WERI-Rb-1 (cell line): ENCODE results near the gene GATAD2A.

ENCODE experiments used
- DNase-seq: peaks from one replicate; pipeline ENCODE4 v3.0.0-alpha.2; 2020
- H3K27ac ChIP-seq: fragments of 250-450 bp; sonication (Bioruptor Pico); 2 replicates; pipeline ENCODE4 v1.5.1; 2020; ENCODE audit warnings: mild to moderate bottlenecking, moderate library complexity
- H3K27me3 ChIP-seq: fragments of 250-450 bp; sonication (Bioruptor Pico); 2 replicates; pipeline ENCODE4 v1.5.1; 2021; ENCODE audit warnings: mild to moderate bottlenecking, low read depth, moderate library complexity; ENCODE audit not compliant: insufficient read depth, severe bottlenecking
- H3K36me3 ChIP-seq: fragments of 250-450 bp; sonication (Bioruptor Pico); 2 replicates; pipeline ENCODE4 v1.5.1; 2020; ENCODE audit warnings: mild to moderate bottlenecking, moderate library complexity
- H3K4me3 ChIP-seq: 2 replicates; pipeline ENCODE4 v1.5.1; 2011; ENCODE audit warnings: low read depth, mild to moderate bottlenecking, control low read depth, low read length
- H3K9me3 ChIP-seq: fragments of 250-450 bp; sonication (Bioruptor Pico); 2 replicates; pipeline ENCODE4 v1.5.1; 2021; ENCODE audit warnings: mild to moderate bottlenecking, moderate library complexity; ENCODE audit not compliant: severe bottlenecking
- CTCF ChIP-seq: IDR thresholded peaks from 2 replicates; pipeline ENCODE4 v1.5.1; 2011; ENCODE audit warnings: low read depth, mild to moderate bottlenecking, control low read depth, inconsistent platforms, low read length

GATAD2A gene

DNA sequence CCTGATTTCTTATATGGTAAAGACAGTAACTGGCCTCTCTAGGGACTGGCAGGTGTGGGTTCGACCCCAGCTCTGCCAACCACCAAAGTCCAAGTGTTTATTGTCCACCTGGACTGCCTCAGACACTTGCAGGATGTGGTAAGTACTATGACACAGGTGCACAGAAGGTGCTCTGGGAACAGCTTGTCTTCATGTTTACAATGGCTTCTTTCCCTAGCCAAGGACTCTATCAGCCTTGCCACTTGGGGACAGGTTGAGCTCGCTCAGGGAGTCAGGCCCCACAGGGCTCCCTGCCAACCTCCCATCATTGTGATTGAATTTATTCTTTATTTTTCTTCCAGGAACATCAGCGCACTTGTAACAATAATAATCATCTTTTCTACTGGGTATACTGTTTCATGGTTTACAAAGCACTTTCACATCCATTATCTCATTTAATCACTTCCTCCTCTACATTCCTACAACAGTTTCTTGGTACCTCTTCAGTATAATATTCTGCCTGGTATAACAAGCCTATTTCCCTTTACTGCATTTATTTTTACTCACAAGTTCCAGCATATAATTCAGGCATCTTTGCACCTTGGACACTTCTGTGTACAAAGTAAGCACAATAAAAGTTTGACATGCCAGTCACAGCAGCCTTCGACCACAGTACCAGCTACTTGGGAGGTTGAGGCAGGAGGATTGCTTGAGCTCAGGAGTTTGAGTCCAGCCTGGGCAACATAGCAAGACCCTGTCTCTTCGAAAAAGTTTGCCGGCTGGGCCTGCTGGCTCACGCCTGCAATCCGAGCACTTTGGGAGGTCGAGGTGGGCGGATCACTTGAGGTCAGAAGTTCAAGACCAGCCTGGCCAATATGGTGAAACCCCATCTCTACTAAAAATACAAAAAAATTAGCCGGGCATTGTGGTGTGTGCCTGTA, 24.2 kb upstream of the GATAD2A start:
- Histone ChIP-seq H3K36me3 (no peaks in the 10 kb centered on the region), H3K9me3 (peaks cover 10% of the 10 kb centered on the region), H3K27me3 (no peaks in the 10 kb centered on the region), H3K4me3 (no peak overlapping the region), H3K27ac (no peak overlapping the region)
- no peak for TF ChIP-seq CTCF
- no peak for DNase-seq

DNA sequence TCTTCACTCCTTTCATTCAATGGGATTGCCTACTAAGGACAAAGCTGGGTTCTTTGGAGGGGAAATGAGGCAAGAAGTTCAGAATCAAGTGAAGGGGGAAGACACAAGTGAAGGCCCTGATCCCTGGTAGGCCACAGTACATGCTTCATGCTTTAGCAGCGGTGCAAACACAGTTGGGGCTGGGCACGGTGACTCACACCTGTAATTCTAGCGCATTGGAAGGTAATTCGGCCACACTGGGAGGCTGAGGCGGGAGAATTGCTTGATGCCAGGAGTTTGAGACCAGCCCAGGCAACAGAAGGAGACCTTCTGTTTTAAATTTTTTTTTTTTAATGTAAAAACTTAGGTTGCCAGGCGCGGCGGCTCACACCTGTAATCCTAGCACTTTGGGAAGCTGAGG, 23.4 kb upstream of the GATAD2A start:
- H3K4me3 ChIP-seq: no peak overlapping the region
- no peaks in the 10 kb centered on the region for H3K27me3 ChIP-seq
- no peak for TF ChIP-seq CTCF
- no peaks in the 10 kb centered on the region for H3K36me3 ChIP-seq
- no peak overlapping the region for H3K27ac ChIP-seq
- no peak for DNase-seq
- H3K9me3 ChIP-seq: peaks cover 10% of the 10 kb centered on the region

DNA sequence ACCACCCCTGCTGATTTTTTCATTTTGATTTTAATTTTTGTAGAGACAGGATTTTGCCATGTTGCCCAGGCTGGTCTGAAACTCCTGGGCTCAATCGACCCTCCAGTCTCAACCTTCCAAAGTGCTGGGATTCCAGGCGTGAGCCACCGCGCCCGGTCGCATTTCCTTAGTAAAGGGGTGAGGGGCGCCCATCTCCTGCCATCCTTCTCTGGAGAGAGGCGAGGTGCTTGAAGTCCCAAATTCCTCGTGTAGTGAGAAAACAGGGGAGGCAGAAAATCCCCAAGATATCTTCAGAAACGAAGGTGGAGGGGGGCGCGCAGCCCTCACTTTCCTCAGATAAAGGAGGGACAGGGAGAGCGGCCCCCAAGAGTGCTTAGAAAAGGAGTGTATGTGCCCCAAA, 21.0 kb upstream of the GATAD2A start:
- no peak overlapping the region; the same call in 1 of the 2 replicates for H3K27ac ChIP-seq
- no peak for TF ChIP-seq CTCF
- no peak overlapping the region for H3K4me3 ChIP-seq

DNA sequence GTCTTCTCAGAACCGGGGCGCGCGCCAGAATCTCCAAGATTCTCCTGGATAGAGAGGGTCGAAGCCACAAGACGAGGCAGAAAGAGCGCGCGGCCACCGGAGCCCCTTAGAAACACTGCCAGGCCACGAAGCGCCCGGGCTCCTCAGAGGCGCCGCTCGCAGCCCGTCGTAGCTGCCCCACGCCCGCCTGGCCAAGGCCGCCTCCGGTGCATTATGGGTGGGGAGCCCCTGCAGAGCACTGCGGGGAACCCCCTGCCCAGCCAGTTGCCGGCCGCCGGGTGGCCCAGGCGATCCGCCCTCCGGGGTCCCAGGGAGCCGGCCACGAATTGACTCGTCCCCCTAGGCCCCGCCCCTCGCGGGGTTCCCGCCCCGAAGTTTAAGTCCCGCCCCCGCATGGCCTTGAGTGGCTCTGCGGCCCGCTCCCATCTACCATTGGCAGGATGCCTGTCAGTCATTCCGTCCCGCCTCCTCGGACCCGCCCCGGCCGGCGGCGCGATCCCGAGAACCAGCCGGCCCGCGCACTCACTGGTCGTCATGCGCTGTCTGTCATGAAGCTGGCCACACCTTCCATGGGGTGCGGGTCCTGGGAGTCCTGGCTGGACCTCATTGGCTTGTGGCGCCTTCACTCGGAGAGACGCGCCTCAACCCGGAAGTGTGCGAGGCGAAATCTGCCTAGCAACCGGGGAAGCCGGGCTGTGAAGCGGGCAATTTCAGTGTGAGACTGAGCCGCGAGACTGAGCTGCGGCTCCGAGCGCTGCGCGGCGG, 20.2 kb upstream of the GATAD2A start:
- H3K27me3 ChIP-seq: no peaks in the 10 kb centered on the region
- peaks cover 10% of the 10 kb centered on the region for H3K9me3 ChIP-seq
- peak overlapping the region; percentile 52; the same call in 1 of the 2 replicates for H3K27ac ChIP-seq
- peak; percentile 99 for DNase-seq
- TF ChIP-seq CTCF: no peak
- peak overlapping the region; percentile 84 for H3K4me3 ChIP-seq
- H3K36me3 ChIP-seq: peaks cover 5% of the 10 kb centered on the region

More for the DNA sequence above, 21.0 kb upstream of the GATAD2A start:
- DNase-seq: no peak
- no peaks in the 10 kb centered on the region for H3K27me3 ChIP-seq
- H3K9me3 ChIP-seq: peaks cover 10% of the 10 kb centered on the region
- peaks cover 5% of the 10 kb centered on the region for H3K36me3 ChIP-seq

DNA sequence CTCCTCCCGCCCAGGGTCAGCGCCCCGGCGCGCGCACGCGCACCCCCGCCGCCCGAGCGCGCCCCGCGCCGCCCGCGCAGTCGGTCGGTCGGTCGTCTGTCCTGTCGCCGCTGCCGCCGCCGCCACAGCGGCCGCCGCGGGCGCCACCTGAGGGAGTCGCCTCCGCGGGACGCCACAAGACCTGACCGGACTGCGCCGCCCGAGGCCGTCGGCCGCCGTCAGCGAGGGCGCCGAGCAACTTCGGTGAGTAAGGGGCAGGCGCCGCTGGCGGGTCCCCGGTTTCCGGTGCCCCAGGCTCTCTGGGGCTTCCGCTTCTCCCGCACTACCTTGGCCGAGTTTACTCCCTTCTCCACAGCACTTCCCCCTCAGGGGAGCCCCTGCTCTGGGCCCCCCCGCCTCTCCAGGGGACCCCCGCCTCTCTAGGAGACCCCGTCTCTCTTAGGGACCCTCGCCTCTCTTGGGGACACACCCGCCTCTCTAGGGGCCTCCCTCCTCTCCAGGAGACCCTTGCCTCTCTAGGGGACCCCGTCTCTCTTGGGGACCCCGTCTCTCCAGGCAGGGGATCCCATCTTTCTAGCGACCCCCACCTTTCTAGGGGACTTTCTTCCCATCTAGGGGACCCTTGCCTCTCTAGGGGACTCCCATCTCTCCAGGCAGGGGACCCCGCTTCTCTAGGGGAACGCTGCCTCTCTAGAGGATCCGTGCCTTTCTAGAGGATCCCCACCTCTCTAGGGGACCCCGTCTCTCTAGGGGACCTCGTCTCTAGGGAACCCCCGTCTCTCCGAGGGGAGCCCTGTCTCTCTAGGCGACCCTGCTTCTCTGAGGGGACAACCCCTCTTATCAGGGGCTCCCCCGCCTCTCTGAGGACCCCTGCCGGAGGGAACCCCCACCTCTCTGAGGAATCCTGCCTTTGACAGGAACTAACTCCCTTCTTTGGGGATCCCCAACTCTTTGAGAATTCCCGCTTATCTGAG, 19.3 kb upstream of the GATAD2A start:
- no peak for DNase-seq
- Histone ChIP-seq H3K4me3 (peak overlapping the region; percentile 84), H3K27me3 (no peaks in the 10 kb centered on the region), H3K27ac (peak overlapping the region; percentile 81), H3K36me3 (peaks cover 5% of the 10 kb centered on the region), H3K9me3 (peaks cover 10% of the 10 kb centered on the region)
- no peak for TF ChIP-seq CTCF
